ENCODE data around the gene GRPEL2. TPM values are rescaled to one million over a fixed set of nuclear protein-coding genes. Genes with fewer than 3 reads are reported as not detected.
"Not testable (repeated sequence)": the region's sequence is repeated elsewhere in the genome, so short reads cannot be mapped to it uniquely, and the experiment has no call there.

Gene GRPEL2
- total RNA-seq, 2 experiments from 2014 or later: 31.0 to 31.1 TPM

DNA sequence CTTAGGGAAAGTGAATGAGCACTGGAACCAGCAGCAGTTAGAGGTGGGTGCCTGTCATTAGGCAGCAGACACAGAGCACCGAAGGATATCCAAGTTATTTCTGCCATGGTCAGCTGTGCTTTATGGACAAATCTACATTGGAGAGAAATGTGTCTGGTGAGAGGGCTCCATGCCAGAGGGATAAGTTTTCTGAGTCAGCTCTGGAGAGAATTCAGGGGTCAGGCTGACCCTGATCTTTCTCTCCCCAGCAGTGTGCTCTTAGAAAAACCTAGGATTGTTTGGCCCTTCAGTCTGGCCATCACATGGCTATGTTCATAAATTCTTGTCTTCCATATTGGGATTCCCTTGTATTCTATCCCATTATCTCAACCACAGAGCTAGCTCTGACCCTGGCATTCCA lies 42.7 kb downstream of the GRPEL2 start:
- no peaks in the 10 kb centered on the region for H3K27me3 Mint-ChIP-seq

DNA sequence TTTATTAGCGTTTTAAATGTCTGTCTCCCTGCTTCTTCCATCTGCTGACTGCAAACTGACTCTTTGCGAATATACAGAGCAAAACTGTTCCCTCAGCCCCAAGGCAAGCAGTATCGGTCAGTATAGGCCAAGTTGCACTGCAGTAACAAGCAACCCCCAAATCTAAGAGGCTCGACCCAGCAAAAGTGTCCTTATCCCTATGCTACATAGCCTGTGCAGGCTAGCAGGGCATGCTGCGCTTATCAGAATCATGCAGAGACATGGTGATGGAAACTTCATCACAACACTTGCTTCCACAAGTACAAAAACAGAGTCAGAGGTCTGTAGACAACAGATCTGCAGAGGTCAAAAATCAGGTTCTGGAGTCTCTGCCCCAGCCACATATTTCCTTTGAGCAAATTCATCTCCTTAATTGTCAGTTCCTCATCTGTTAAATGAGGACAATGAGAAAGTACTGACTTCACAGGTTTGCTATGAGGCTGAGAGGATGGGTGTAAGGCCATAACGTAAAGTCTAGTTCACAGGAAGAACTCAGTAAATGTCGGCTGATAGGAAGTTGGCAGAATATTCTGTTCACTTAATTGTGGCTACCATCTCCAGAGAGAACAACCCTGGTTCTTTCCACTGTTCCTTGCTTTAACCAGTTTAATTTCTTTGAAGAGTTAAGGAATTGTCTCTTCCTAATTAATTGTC lies 43.3 kb downstream of the GRPEL2 start:
- Mint-ChIP-seq H3K27me3 (no peaks in the 10 kb centered on the region), H3K4me3 (no peak overlapping the region), H3K9me3 (no peaks in the 10 kb centered on the region), H3K27ac (no peak overlapping the region), H3K36me3 (ENCODE audit: low read depth) (no peaks in the 10 kb centered on the region), H3K4me1 (ENCODE audit: low read depth) (no peaks in the 10 kb centered on the region)
- TF ChIP-seq, protein P1, sequence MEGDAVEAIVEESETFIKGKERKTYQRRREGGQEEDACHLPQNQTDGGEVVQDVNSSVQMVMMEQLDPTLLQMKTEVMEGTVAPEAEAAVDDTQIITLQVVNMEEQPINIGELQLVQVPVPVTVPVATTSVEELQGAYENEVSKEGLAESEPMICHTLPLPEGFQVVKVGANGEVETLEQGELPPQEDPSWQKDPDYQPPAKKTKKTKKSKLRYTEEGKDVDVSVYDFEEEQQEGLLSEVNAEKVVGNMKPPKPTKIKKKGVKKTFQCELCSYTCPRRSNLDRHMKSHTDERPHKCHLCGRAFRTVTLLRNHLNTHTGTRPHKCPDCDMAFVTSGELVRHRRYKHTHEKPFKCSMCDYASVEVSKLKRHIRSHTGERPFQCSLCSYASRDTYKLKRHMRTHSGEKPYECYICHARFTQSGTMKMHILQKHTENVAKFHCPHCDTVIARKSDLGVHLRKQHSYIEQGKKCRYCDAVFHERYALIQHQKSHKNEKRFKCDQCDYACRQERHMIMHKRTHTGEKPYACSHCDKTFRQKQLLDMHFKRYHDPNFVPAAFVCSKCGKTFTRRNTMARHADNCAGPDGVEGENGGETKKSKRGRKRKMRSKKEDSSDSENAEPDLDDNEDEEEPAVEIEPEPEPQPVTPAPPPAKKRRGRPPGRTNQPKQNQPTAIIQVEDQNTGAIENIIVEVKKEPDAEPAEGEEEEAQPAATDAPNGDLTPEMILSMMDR (IDR thresholded peaks at IDR 0.05): no peak
- ATAC-seq: no peak
- intact Hi-C loops (cut with micrococcal nuclease): no loop called here
- POLR2A ChIA-PET: interaction anchor here (0.7 kb wide), 1 partner anchor 33 kb away, joined by 5 read pairs; no protein-coding TSS in a partner anchor
- DNase-seq: no peak
- CTCF ChIA-PET: interaction anchor here (2.1 to 4.8 kb wide), 4 partner anchors 16 to 72 kb away, joined by 7 to 25 read pairs (median 22); no protein-coding TSS in a partner anchor

More for the DNA sequence above, 42.7 kb downstream of the GRPEL2 start:
- POLR2A ChIA-PET: no interaction called here
- H3K9me3 Mint-ChIP-seq: no peaks in the 10 kb centered on the region
- CTCF ChIA-PET: interaction anchor here (1.0 to 4.8 kb wide), 5 partner anchors 16 to 177 kb away, joined by 3 to 25 read pairs (median 7); no protein-coding TSS in a partner anchor
- intact Hi-C loops (cut with micrococcal nuclease): no loop called here
- TF ChIP-seq, protein P1 (IDR thresholded peaks at IDR 0.05): no peak
- ATAC-seq (no peak), DNase-seq (no peak)
- no peak overlapping the region for H3K27ac Mint-ChIP-seq
- H3K36me3 Mint-ChIP-seq (ENCODE audit: low read depth): no peaks in the 10 kb centered on the region
- no peak overlapping the region for H3K4me3 Mint-ChIP-seq
- no peaks in the 10 kb centered on the region for H3K4me1 Mint-ChIP-seq (ENCODE audit: low read depth)

DNA sequence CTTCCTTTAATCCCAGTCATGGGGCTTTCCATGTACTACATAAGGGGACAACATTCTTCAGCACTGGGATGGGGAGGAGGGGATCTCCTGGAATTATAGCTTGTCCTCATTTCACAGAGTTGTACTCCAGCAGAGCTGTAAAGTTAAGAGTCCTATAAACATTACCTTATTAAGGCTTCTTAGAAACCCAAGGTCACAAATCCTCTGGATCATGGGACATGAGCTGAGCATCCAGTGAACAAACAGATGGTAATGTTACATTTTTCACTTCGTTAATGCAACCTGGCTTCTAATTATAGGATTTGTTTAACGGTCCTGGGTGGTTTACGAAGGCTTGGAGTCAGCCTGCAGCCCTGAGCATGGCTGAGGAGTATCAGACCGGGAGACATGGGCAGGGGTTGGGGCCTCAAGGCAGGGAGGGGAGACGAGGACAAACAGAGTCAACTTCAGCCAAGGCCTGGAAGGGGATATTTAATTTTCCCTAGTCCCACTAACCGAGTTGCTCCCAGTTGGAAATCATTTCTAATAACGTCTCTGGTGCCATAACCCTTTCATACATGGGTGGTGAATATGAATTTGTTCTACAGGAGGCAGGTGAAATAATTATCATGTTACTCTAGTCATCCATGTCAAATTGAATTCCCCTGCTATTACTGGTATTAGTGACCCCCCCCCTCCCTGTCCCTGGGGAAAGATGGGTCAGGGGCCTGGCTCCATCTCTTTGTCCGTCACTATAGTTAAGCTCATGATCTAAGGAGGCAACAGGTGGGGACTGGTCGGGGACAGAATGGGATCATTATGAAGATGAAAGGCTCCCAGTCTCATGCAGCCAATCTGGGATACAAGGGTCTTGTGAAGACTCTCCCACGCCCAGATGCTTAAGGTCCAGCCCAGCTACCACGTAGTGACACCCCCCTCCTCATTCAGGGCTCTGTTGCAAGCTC lies 44.5 kb downstream of the GRPEL2 start:
- Mint-ChIP-seq H3K27me3 (no peaks in the 10 kb centered on the region), H3K4me3 (no peak overlapping the region), H3K36me3 (ENCODE audit: low read depth) (no peaks in the 10 kb centered on the region), H3K27ac (no peak overlapping the region), H3K4me1 (ENCODE audit: low read depth) (no peaks in the 10 kb centered on the region), H3K9me3 (no peaks in the 10 kb centered on the region)
- ATAC-seq (no peak), DNase-seq (no peak)
- ChIA-PET POLR2A (interaction anchor here (0.7 kb wide), 1 partner anchor 32 kb away, joined by 5 read pairs; no protein-coding TSS in a partner anchor), CTCF (interaction anchor here (1.4 to 3.4 kb wide), 5 partner anchors 8 to 439 kb away, joined by 3 to 19 read pairs (median 4); no protein-coding TSS in a partner anchor)
- intact Hi-C loops (cut with micrococcal nuclease): no loop called here
- TF ChIP-seq, protein P1 (IDR thresholded peaks at IDR 0.05): no peak

DNA sequence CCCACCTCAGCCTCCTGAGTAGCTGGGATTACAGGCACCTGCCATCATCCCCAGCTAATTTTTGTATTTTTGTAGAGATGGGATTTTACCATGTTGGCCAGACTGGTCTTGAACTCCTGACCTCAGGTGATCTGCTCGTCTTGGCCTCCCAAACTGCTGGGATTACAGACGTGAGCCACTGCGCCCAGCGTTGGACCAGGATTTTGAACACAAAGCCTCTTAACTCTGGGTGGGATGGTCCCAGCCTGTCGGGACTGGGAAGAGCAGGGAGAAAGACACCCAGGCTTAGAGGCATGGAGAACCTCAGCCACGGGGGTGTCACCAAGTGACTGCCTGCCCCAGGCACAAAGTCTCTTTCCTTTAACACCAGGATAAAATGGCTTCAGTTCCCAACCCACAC lies 45.8 kb downstream of the GRPEL2 start:
- ATAC-seq; H3K36me3 Mint-ChIP-seq (ENCODE audit: low read depth); intact Hi-C loops (cut with micrococcal nuclease); H3K27ac Mint-ChIP-seq; H3K9me3 Mint-ChIP-seq; DNase-seq; H3K27me3 Mint-ChIP-seq; H3K4me1 Mint-ChIP-seq (ENCODE audit: low read depth); H3K4me3 Mint-ChIP-seq: not testable (repeated sequence)
- ChIA-PET POLR2A (interaction anchor here (0.7 kb wide), 1 partner anchor 38 kb away, joined by 4 read pairs; no protein-coding TSS in a partner anchor), CTCF (interaction anchor here (1.4 to 3.4 kb wide), 4 partner anchors 9 to 437 kb away, joined by 3 to 19 read pairs (median 6); no protein-coding TSS in a partner anchor)

DNA sequence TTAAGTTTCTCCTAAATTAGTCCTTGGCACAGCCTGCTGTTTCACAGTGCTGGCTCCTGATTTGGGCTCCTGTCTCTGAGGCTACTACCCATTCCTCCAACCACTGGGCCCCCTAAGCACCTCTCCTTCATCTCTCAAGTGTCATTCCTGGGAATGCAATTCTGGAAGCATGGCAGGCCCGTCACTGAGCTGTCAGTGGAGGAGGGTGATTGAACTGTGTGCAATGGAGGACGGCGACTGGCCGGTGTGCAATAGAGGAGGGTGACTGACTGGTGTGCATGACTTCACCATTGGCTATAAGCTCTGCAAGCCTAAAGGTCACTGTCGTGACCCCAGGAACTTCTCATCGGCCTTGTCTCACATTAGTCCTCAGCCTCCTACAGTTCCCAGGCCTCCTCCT lies 46.2 kb downstream of the GRPEL2 start:
- H3K4me1 Mint-ChIP-seq (ENCODE audit: low read depth): no peaks in the 10 kb centered on the region
- H3K27ac Mint-ChIP-seq: no peak overlapping the region
- no peaks in the 10 kb centered on the region for H3K36me3 Mint-ChIP-seq (ENCODE audit: low read depth)
- ATAC-seq (no peak), DNase-seq (no peak)
- H3K4me3 Mint-ChIP-seq: no peak overlapping the region
- intact Hi-C loops (cut with micrococcal nuclease): no loop called here
- TF ChIP-seq, protein P1 (IDR thresholded peaks at IDR 0.05): no peak
- POLR2A ChIA-PET: interaction anchor here (0.7 kb wide), 1 partner anchor 38 kb away, joined by 4 read pairs; no protein-coding TSS in a partner anchor
- H3K9me3 Mint-ChIP-seq: no peaks in the 10 kb centered on the region
- no peaks in the 10 kb centered on the region for H3K27me3 Mint-ChIP-seq
- CTCF ChIA-PET: interaction anchor here (0.8 to 3.4 kb wide), 2 partner anchors 10 to 19 kb away, joined by 3 to 19 read pairs; no protein-coding TSS in a partner anchor
